Thoracic aorta (tissue), 2 donors: Measurements from ENCODE around the gene MLH3. TPM values are rescaled to one million over a fixed set of nuclear protein-coding genes. Genes with fewer than 3 reads are reported as not detected.

Experiments
- ATAC-seq: fragments of 150-250 bp; one replicate; pipeline ENCODE4 v1.8.0; 2017; ENCODE audit warnings: low read depth; ENCODE audit not compliant: insufficient number of reproducible peaks, low FRiP score
- DNase-seq: peaks from one replicate; pipeline ENCODE4 v3.0.0-alpha.2; 2020; ENCODE audit warnings: low spot score
- H3K27ac ChIP-seq, 2 donors: fragments of 200-600 bp; sonication (generic); 1 replicate in 1 of 2; 2 replicates in 1 of 2; pipeline ENCODE4 v1.5.1; 2016; ENCODE audit warnings: mild to moderate bottlenecking in 2 of 2, moderate library complexity in 2 of 2
- H3K27me3 ChIP-seq: fragments of 200-600 bp; sonication (generic); replicated peaks from 2 replicates; pipeline ENCODE4 v1.6.0; 2016; ENCODE audit warnings: mild to moderate bottlenecking; ENCODE audit not compliant: insufficient read depth
- H3K36me3 ChIP-seq: fragments of 200-600 bp; sonication (generic); one replicate; pipeline ENCODE4 v1.5.1; 2016
- H3K4me1 ChIP-seq, 2 donors: fragments of 200-600 bp; sonication (generic); 1 replicate in 1 of 2; 2 replicates in 1 of 2; pipeline versions ENCODE4 v1.5.1 to v1.6.0; 2016; ENCODE audit warnings: low read depth in 2 of 2, mild to moderate bottlenecking in 1 of 2; ENCODE audit not compliant: control insufficient read depth in 1 of 2
- H3K4me3 ChIP-seq: fragments of 200-600 bp; sonication (generic); 2 replicates; pipeline ENCODE4 v1.5.1; 2016; ENCODE audit warnings: mild to moderate bottlenecking
- H3K9me3 ChIP-seq: fragments of 200-600 bp; sonication (generic); 2 replicates; pipeline ENCODE4 v1.5.1; 2016
- total RNA-seq, 2 donors: library from RNA; depleted of rRNA; stranded (reverse); fragments of >200 nt; gene quantifications; one replicate each; pipeline versions ENCODE4 v1.1.0 to v1.2.3, GENCODE V29; 2016
- TF ChIP-seq, protein P1 (sequence below): fragments of 200-600 bp; sonication (generic); IDR thresholded peaks from one replicate; pipeline ENCODE4 v1.5.1; 2019; ENCODE audit warnings: antibody characterized with exemption

The MLH3 gene
- total RNA-seq, 2 donors from 2014 or later = 17.9 to 30.2 TPM

DNA sequence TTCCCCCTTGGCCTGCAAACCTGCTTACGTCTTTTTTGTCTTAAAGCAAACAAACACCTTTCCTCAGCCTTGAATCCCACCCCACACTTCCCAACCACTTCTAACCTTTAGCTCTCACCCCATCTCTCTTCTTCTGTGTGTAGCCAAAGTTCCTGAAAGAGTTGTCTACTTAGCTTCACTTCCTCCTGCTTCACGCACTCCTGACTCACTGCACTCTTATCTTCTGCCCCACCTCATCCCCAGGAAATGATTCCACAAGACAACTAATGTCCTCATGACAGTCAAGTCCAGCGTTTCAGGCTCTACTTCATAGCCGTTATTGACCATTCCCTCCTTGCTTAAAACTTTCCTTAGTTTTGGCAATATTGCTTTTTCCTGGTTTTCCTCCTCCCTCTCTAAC is 26.2 kb downstream of the MLH3 start:
- Histone ChIP-seq H3K4me1 (no peaks in the 10 kb centered on the region), H3K27ac (no peak overlapping the region), H3K27me3 (no peaks in the 10 kb centered on the region), H3K9me3 (no peaks in the 10 kb centered on the region), H3K4me3 (no peak overlapping the region), H3K36me3 (peaks cover 23% of the 10 kb centered on the region)
- TF ChIP-seq, protein P1, sequence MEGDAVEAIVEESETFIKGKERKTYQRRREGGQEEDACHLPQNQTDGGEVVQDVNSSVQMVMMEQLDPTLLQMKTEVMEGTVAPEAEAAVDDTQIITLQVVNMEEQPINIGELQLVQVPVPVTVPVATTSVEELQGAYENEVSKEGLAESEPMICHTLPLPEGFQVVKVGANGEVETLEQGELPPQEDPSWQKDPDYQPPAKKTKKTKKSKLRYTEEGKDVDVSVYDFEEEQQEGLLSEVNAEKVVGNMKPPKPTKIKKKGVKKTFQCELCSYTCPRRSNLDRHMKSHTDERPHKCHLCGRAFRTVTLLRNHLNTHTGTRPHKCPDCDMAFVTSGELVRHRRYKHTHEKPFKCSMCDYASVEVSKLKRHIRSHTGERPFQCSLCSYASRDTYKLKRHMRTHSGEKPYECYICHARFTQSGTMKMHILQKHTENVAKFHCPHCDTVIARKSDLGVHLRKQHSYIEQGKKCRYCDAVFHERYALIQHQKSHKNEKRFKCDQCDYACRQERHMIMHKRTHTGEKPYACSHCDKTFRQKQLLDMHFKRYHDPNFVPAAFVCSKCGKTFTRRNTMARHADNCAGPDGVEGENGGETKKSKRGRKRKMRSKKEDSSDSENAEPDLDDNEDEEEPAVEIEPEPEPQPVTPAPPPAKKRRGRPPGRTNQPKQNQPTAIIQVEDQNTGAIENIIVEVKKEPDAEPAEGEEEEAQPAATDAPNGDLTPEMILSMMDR = no peak
- DNase-seq = no peak
- no peak for ATAC-seq

DNA sequence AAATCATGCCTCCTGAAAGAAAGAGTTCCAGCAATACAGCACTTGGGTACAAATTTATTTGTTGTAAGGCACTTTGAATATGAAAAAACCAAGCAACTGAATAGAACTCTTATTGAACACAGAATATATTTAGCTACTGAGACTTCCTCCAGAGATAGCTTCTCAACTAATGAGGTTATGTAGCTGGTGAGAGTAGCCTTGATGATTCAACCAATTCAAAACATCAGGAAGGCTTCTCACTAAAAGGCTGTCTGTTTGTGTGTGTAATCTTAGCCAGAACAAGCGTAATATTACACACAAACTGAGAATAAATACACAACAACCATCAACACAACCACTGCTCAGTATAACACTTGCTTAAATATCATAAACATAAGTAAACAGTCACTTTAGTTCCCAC is 28.2 kb downstream of the MLH3 start:
- Histone ChIP-seq H3K27ac (no peak overlapping the region), H3K4me3 (no peak overlapping the region), H3K9me3 (no peaks in the 10 kb centered on the region), H3K4me1 (no peaks in the 10 kb centered on the region), H3K36me3 (peaks cover 36% of the 10 kb centered on the region), H3K27me3 (no peaks in the 10 kb centered on the region)
- no peak for ATAC-seq
- TF ChIP-seq, protein P1 = no peak
- DNase-seq = no peak

DNA sequence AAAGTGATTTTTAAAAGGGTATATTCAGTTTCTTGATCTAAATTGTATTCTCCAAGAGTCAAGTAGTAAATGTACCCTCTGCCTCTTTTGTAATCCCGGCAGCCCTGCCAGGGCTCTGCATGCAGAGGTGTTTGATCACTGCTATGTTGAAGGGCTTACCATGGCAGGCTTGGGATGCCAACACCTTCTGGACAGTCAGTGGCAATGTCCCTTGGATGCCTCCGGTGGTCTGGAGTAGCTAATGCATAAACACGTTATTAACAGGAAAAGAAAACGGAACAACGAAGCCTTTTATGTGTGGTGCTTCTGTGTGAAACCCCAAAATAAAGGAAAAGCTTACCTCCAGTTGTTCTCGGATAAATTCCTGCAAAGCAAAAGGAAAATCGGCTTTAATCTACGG is 28.6 kb downstream of the MLH3 start:
- Histone ChIP-seq H3K4me1 (no peaks in the 10 kb centered on the region), H3K27me3 (no peaks in the 10 kb centered on the region), H3K36me3 (peaks cover 38% of the 10 kb centered on the region), H3K4me3 (no peak overlapping the region), H3K9me3 (no peaks in the 10 kb centered on the region), H3K27ac (no peak overlapping the region)
- DNase-seq (no peak), ATAC-seq (no peak)
- TF ChIP-seq, protein P1 = peak; percentile 40

DNA sequence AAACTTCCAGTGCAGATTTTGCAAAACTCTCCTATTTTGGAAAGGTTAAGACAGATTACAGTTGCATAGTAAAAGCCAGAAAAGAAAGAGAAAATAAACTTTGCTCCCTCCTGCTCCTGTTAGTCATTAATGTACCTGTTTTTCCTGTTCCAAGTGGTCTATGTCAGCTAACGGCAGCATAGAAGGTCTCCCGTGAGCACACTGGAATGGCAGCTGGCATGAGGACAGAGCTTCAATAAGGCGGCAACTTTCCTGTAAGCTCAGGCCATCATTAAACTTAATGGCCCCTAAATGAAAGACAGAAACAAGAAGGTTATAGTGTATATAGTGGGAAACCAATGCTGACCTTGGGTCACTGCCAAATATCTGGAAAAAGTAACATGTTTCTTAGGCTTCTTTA is 32.6 kb downstream of the MLH3 start:
- H3K4me3 ChIP-seq = no peak overlapping the region
- no peaks in the 10 kb centered on the region for H3K4me1 ChIP-seq
- TF ChIP-seq, protein P1 = no peak
- H3K9me3 ChIP-seq = no peaks in the 10 kb centered on the region
- ATAC-seq = no peak
- H3K27me3 ChIP-seq = no peaks in the 10 kb centered on the region
- H3K36me3 ChIP-seq = peaks cover 51% of the 10 kb centered on the region
- no peak overlapping the region for H3K27ac ChIP-seq
- DNase-seq = no peak

DNA sequence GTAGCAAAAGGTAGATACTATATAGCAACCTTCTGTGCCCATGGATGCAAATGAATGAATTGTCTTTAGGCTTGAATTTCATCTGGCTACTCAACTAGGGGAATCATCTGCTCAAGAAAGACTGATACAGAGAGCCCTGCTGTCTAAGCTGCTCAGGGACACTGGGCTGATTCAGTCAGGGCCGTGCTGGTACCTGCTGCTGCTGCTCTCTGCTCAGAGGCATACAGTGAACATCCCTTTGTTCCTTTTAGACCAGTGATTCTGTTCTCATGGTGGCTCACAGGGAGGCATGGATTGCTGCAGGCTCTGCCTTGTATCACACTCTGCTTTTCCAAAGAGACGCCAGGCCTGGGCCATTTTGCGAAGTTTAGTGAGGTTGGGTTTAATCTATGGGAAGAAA is 34.5 kb downstream of the MLH3 start:
- DNase-seq (no peak), ATAC-seq (no peak)
- Histone ChIP-seq H3K27ac (no peak overlapping the region), H3K4me1 (peaks cover 6 to 9% of the 10 kb centered on the region in 2 donors), H3K27me3 (no peaks in the 10 kb centered on the region), H3K9me3 (no peaks in the 10 kb centered on the region), H3K4me3 (no peak overlapping the region), H3K36me3 (peaks cover 48% of the 10 kb centered on the region)
- TF ChIP-seq, protein P1 = no peak
